PC-3 (cell line): ENCODE data around the gene TET2. TPM values are rescaled to one million over a fixed set of nuclear protein-coding genes. Genes with fewer than 3 reads are reported as not detected.

Source experiments
- ATAC-seq: fragments of 200-7000 bp; cut with Tn5 transposase; 2 replicates; pipeline ENCODE4 v1.9.1; 2020; ENCODE audit warnings: mild to moderate bottlenecking, moderate library complexity
- BruUV-seq: library from RNA; stranded (reverse); fragments of 400-500 nt; replicated peaks from 2 replicates; lab custom pipeline; 2021; lab: Mats Ljungman, UMichigan
- CTCF ChIA-PET: fragments of 300-600 bp; sonication (Branson Sonifier 250); formaldehyde crosslinking; loops from one replicate; lab custom pipeline; 2022; ENCODE audit warnings: antibody characterized with exemption; lab: Charles Lee
- POLR2A ChIA-PET: fragments of 300-600 bp; sonication (Branson Sonifier 250); formaldehyde crosslinking; loops from one replicate; lab custom pipeline; 2022; ENCODE audit warnings: antibody characterized with exemption; ENCODE audit not compliant: unreplicated experiment; lab: Charles Lee
- DNase-seq: peaks from one replicate; pipeline ENCODE4 v3.0.0-alpha.2; 2015
- H2AFZ ChIP-seq: fragments of 300-600 bp; sonication (generic); 2 replicates; pipeline ENCODE4 v1.6.0; 2016; ENCODE audit warnings: antibody characterized with exemption, low read length
- H3F3A ChIP-seq: fragments of 300-600 bp; sonication (generic); one replicate; pipeline ENCODE4 v1.6.0; 2017; ENCODE audit warnings: antibody characterized with exemption, low read length, control low read depth, mild to moderate bottlenecking; ENCODE audit not compliant: unreplicated experiment
- H3K27ac ChIP-seq: fragments of 300-600 bp; sonication (generic); 2 replicates; pipeline ENCODE4 v1.5.1; 2016; ENCODE audit warnings: mild to moderate bottlenecking, low read length
- H3K27me3 ChIP-seq: fragments of 300-600 bp; sonication (generic); 2 replicates; pipeline ENCODE4 v1.6.1; 2016; ENCODE audit warnings: low read length, mixed read lengths
- H3K36me3 ChIP-seq: fragments of 300-600 bp; sonication (generic); 2 replicates; pipeline ENCODE4 v1.6.1; 2016; ENCODE audit warnings: low read depth, mixed run types, low read length, mixed read lengths
- H3K4me1 ChIP-seq: fragments of 300-600 bp; sonication (generic); 2 replicates; pipeline ENCODE4 v1.5.1; 2016; ENCODE audit warnings: low read length; ENCODE audit not compliant: insufficient read depth
- H3K4me2 ChIP-seq: fragments of 300-600 bp; sonication (generic); 2 replicates; pipeline ENCODE4 v1.6.0; 2016; ENCODE audit warnings: low read length
- H3K4me3 ChIP-seq: fragments of 300-600 bp; sonication (generic); 2 replicates; pipeline ENCODE4 v1.5.1; 2016; ENCODE audit warnings: mild to moderate bottlenecking, low read length, mixed read lengths
- H3K79me2 ChIP-seq: fragments of 300-600 bp; sonication (generic); 2 replicates; pipeline ENCODE4 v1.6.1; 2017; ENCODE audit warnings: low read length, mixed read lengths
- H3K9ac ChIP-seq: fragments of 300-600 bp; sonication (generic); 2 replicates; pipeline ENCODE4 v1.6.0; 2016; ENCODE audit warnings: mild to moderate bottlenecking, low read length
- H3K9me2 ChIP-seq: fragments of 300-600 bp; sonication (generic); replicated peaks from 2 replicates; pipeline ENCODE4 v1.6.1; 2016; ENCODE audit warnings: mixed run types, low read length, mixed read lengths
- H3K9me3 ChIP-seq: fragments of 300-600 bp; sonication (generic); 2 replicates; pipeline ENCODE4 v1.6.1; 2016; ENCODE audit warnings: low read length, mixed read lengths
- H4K20me1 ChIP-seq: fragments of 300-600 bp; sonication (generic); 2 replicates; pipeline ENCODE4 v1.6.1; 2016; ENCODE audit warnings: low read length, mixed read lengths
- CTCF ChIP-seq: fragments of 300-600 bp; sonication (generic); conservative IDR thresholded peaks from 2 replicates; pipeline ENCODE4 v1.5.1; 2017; ENCODE audit warnings: antibody characterized with exemption, low read depth, mild to moderate bottlenecking, low read length
- EZH2 ChIP-seq: fragments of 300-600 bp; sonication (generic); IDR thresholded peaks from one replicate; pipeline ENCODE4 v1.6.1; 2017; ENCODE audit warnings: antibody characterized with exemption, mild to moderate bottlenecking, low read length; ENCODE audit not compliant: unreplicated experiment
- EZH2phosphoT487 ChIP-seq: fragments of 300-600 bp; sonication (generic); IDR thresholded peaks from 2 replicates; pipeline ENCODE4 v1.6.1; 2018; ENCODE audit warnings: mild to moderate bottlenecking, antibody characterized with exemption, low read length, borderline replicate concordance
- intact Hi-C: fragments of 100-400 bp; cut with micrococcal nuclease; formaldehyde crosslinking; loops from 2 replicates; pipeline ENCODE4 v1.9.0; 2023
- total RNA-seq: library from RNA; depleted of rRNA; stranded (reverse); fragments of >200 nt; gene quantifications from 2 replicates; pipeline ENCODE4 v1.2.3, GENCODE V29; 2014

Gene TET2
- total RNA-seq, 1 experiment from 2014 or later, result 5.6 TPM

GRCh38 chr4:105135785-105136184, 10.9 kb upstream of the TET2 start:
- H4K20me1 ChIP-seq, result no peaks in the 10 kb centered on the region
- H2AFZ ChIP-seq, result no peak overlapping the region
- ChIA-PET CTCF (no interaction called here), POLR2A (no interaction called here)
- no peak overlapping the region for H3K4me3 ChIP-seq
- H3K4me2 ChIP-seq, result no peak overlapping the region
- no peaks in the 10 kb centered on the region for H3K27me3 ChIP-seq
- no peaks in the 10 kb centered on the region for H3K79me2 ChIP-seq
- no peak overlapping the region for H3K9ac ChIP-seq
- H3K9me2 ChIP-seq, result no peaks in the 10 kb centered on the region
- H3K27ac ChIP-seq, result no peak overlapping the region
- H3F3A ChIP-seq, result no peaks in the 10 kb centered on the region
- BruUV-seq, result no TSS peak
- no peaks in the 10 kb centered on the region for H3K4me1 ChIP-seq
- TF ChIP-seq CTCF (no peak), EZH2 (no peak), EZH2phosphoT487 (no peak)
- ATAC-seq (no peak), DNase-seq (no peak)
- no peaks in the 10 kb centered on the region for H3K36me3 ChIP-seq
- H3K9me3 ChIP-seq, result no peaks in the 10 kb centered on the region
- intact Hi-C loops, result no loop called here

GRCh38 chr4:105137121-105137875, 9.4 kb upstream of the TET2 start:
- BruUV-seq, result no TSS peak
- no peak for ATAC-seq

More at GRCh38 chr4:105137121-105137875, 9.4 kb upstream of the TET2 start:
- intact Hi-C loops, result no loop called here
- DNase-seq, result no peak
- TF ChIP-seq EZH2 (no peak), CTCF (no peak), EZH2phosphoT487 (no peak)
- ChIA-PET CTCF (no interaction called here), POLR2A (no interaction called here)
- Histone ChIP-seq H2AFZ (no peak overlapping the region), H3K4me3 (no peak overlapping the region), H3K27me3 (no peaks in the 10 kb centered on the region), H3K27ac (no peak overlapping the region), H3K9me2 (no peaks in the 10 kb centered on the region), H3K36me3 (no peaks in the 10 kb centered on the region), H3F3A (no peaks in the 10 kb centered on the region), H3K4me1 (no peaks in the 10 kb centered on the region), H3K79me2 (no peaks in the 10 kb centered on the region), H3K9ac (no peak overlapping the region), H3K9me3 (no peaks in the 10 kb centered on the region), H3K4me2 (no peak overlapping the region), H4K20me1 (no peaks in the 10 kb centered on the region)
